K562 (cell line): ENCODE results near the gene ORC3. TPM values are rescaled to one million over a fixed set of nuclear protein-coding genes. Genes with fewer than 3 reads are reported as not detected.
A peak's percentile ranks its signal among the peaks of the same experiment; 100 is the strongest.

ENCODE experiments used
- ATAC-seq: fragments of 200-7000 bp; cut with Tn5 transposase; 3 replicates; pipeline ENCODE4 v1.9.1; 2020; ENCODE audit warnings: moderate library complexity
- BruUV-seq: library from RNA; stranded (reverse); fragments of 400-500 nt; replicated peaks from 2 replicates; lab custom pipeline; 2021; lab: Mats Ljungman, UMichigan
- CTCF ChIA-PET: fragments of 300-600 bp; formaldehyde crosslinking; extraction: SDS; loops from one replicate; lab custom pipeline; 2021; ENCODE audit warnings: low intra/inter-chr PET ratio; lab: Yijun Ruan, JAX
- POLR2A ChIA-PET: fragments of 300-600, 350-650 bp; sonication (Branson Sonifier 250); formaldehyde crosslinking; extraction: SDS; loops from one replicate; lab custom pipeline; 2021; ENCODE audit warnings: antibody characterized with exemption, inconsistent platforms; lab: Yijun Ruan, JAX
- DNase-seq, 4 experiments: peaks; one replicate each; pipeline versions ENCODE4 v3.0.0 to v3.0.0-alpha.2; 2011 to 2018; ENCODE audit warnings: low spot score in 3 of 4, mixed read lengths in 3 of 4; ENCODE audit errors: extremely low read depth in 1 of 4
- FAIRE-seq: peaks from 2 replicates; lab custom pipeline; 2011; peaks lifted over from hg19 to GRCh38; lab: Jason Lieb, UNC
- H2AFZ ChIP-seq: 2 replicates; pipeline ENCODE4 v1.6.0; 2011; ENCODE audit warnings: low read depth, low read length, control low read depth, inconsistent platforms
- H3K27ac ChIP-seq: fragments of 200-600 bp; 3 replicates; pipeline ENCODE4 v1.8.0; 2011; ENCODE audit warnings: low read depth, mild to moderate bottlenecking, control low read depth, inconsistent platforms, low read length, moderate library complexity, mixed read lengths; ENCODE audit errors: extremely low read depth
- H3K27me3 ChIP-seq, 2 experiments: fragments of 300-600 bp in 1 of 2; 2 replicates in 1 of 2; 3 replicates in 1 of 2; pipeline versions ENCODE4 v1.6.0 to v1.8.0; 2011; ENCODE audit warnings: inconsistent platforms in 2 of 2, low read length in 2 of 2, mild to moderate bottlenecking in 1 of 2, mixed read lengths in 1 of 2, moderate library complexity in 1 of 2; ENCODE audit not compliant: control insufficient read depth in 2 of 2, insufficient read depth in 2 of 2
- H3K36me3 ChIP-seq: fragments of 300-600 bp; 3 replicates; pipeline ENCODE4 v1.8.0; 2011; ENCODE audit warnings: mild to moderate bottlenecking, low read length, inconsistent platforms; ENCODE audit not compliant: control insufficient read depth, insufficient read depth
- H3K4me1 ChIP-seq, 2 experiments: fragments of 200-600 bp in 1 of 2; replicated peaks in 1 of 2; 2 replicates in 1 of 2; 3 replicates in 1 of 2; pipeline versions ENCODE4 v1.5.1 to v1.8.0; 2011; ENCODE audit warnings: inconsistent platforms in 2 of 2, low read length in 2 of 2, mild to moderate bottlenecking in 1 of 2, mixed read lengths in 1 of 2, moderate library complexity in 1 of 2; ENCODE audit not compliant: control insufficient read depth in 2 of 2, insufficient read depth in 2 of 2
- H3K4me2 ChIP-seq: 2 replicates; pipeline ENCODE4 v1.6.1; 2011; ENCODE audit warnings: low read length, control low read depth, inconsistent platforms, mixed read lengths; ENCODE audit not compliant: insufficient read depth
- H3K4me3 ChIP-seq: fragments of 200-600 bp; sonication (generic), shearing (Covaris generic); 2 replicates; pipeline ENCODE4 v1.5.1; 2016; ENCODE audit warnings: control low read depth, inconsistent platforms
- H3K79me2 ChIP-seq: fragments of 200-600 bp; 3 replicates; pipeline ENCODE4 v1.8.0; 2011; ENCODE audit warnings: low read length, inconsistent platforms; ENCODE audit not compliant: control insufficient read depth, insufficient read depth
- H3K9ac ChIP-seq, 2 experiments: 2 replicates each; pipeline versions ENCODE4 v1.6.0 to v1.6.1; 2011; ENCODE audit warnings: low read depth in 2 of 2, low read length in 2 of 2, control low read depth in 1 of 2, inconsistent platforms in 1 of 2, mild to moderate bottlenecking in 1 of 2, mixed read lengths in 1 of 2; ENCODE audit not compliant: insufficient read depth in 1 of 2
- H3K9me1 ChIP-seq: one replicate; pipeline ENCODE4 v1.6.0; 2011; ENCODE audit warnings: inconsistent platforms, mild to moderate bottlenecking, low read length, moderate library complexity; ENCODE audit not compliant: control insufficient read depth, insufficient read depth
- H3K9me3 ChIP-seq: replicated peaks from 2 replicates; pipeline ENCODE4 v1.5.1; 2011; ENCODE audit warnings: low read depth, low read length, inconsistent platforms; ENCODE audit not compliant: control insufficient read depth, insufficient read depth
- H4K20me1 ChIP-seq: replicated peaks from 2 replicates; pipeline ENCODE4 v1.6.1; 2011; ENCODE audit warnings: low read length, inconsistent platforms, mixed read lengths; ENCODE audit not compliant: control insufficient read depth, insufficient read depth
- BCL6 ChIP-seq: fragments of 250-450 bp; sonication (Bioruptor Pico); IDR thresholded peaks from 2 replicates; pipeline ENCODE4 v1.4.0; 2020
- BRD9 ChIP-seq: fragments of 450-650 bp; IDR thresholded peaks from 2 replicates; pipeline ENCODE4 v1.6.1; 2018; ENCODE audit warnings: low read depth; ENCODE audit not compliant: partially characterized antibody
- FOXA3 ChIP-seq, 2 experiments: fragments of 450-650 bp in 1 of 2; sonication (generic) in 1 of 2; formaldehyde crosslinking; IDR thresholded peaks in 1 of 2; conservative IDR thresholded peaks in 1 of 2; 2 replicates each; pipeline versions ENCODE4 v1.4.0 to v1.8.0; 2020 to 2022; ENCODE audit warnings: mild to moderate bottlenecking in 2 of 2, missing genetic modification reagents in 1 of 2
- HMBOX1 ChIP-seq: sonication (generic); IDR thresholded peaks from 2 replicates; pipeline ENCODE4 v1.6.1; 2016
- IRF2 ChIP-seq: sonication (generic); formaldehyde crosslinking; IDR thresholded peaks from 2 replicates; pipeline ENCODE4 v1.8.1; 2022; ENCODE audit warnings: mild to moderate bottlenecking, missing genetic modification reagents
- KLF6 ChIP-seq: fragments of 250-450 bp; sonication (Bioruptor Pico); IDR thresholded peaks from 2 replicates; pipeline ENCODE4 v1.4.0; 2020; ENCODE audit warnings: mild to moderate bottlenecking, moderate library complexity, borderline replicate concordance
- NBN ChIP-seq: fragments of 450-650 bp; IDR thresholded peaks from 2 replicates; pipeline ENCODE4 v1.6.1; 2016; ENCODE audit warnings: low read depth, mild to moderate bottlenecking
- SREBF1 ChIP-seq: fragments of 150-350 bp; IDR thresholded peaks from 2 replicates; pipeline ENCODE4 v1.6.1; 2014; ENCODE audit warnings: antibody characterized with exemption, low read depth, low read length, borderline replicate concordance
- ZBTB7A ChIP-seq: IDR thresholded peaks from 2 replicates; pipeline ENCODE4 v1.6.1; 2011; ENCODE audit warnings: low read depth, mild to moderate bottlenecking, low read length, moderate library complexity, borderline replicate concordance; ENCODE audit not compliant: control insufficient read depth
- ZNF740 ChIP-seq, 3 experiments: fragments of 200-800 bp in 1 of 3; sonication (Bioruptor generic) in 1 of 3; sonication (generic) in 1 of 3; formaldehyde crosslinking in 1 of 3; IDR thresholded peaks; 2 replicates each; pipeline versions ENCODE4 v1.6.1 to v1.8.0; 2016 to 2022; ENCODE audit warnings: mild to moderate bottlenecking in 2 of 3, missing compliant biosample characterization in 2 of 3, missing genetic modification characterization in 2 of 3, missing genetic modification reagents in 1 of 3
- ZNF75A ChIP-seq: fragments of 450-650 bp; formaldehyde crosslinking; IDR thresholded peaks from 2 replicates; pipeline ENCODE4 v1.4.0; 2020; ENCODE audit warnings: mild to moderate bottlenecking
- WGBS: fragments of 100-300 bp; shearing (Covaris generic); methylation state at CpG from one replicate; pipeline ENCODE4 v1.1.6; 2016; ENCODE audit warnings: low coverage, mixed read lengths; ENCODE audit not compliant: insufficient coverage; ENCODE audit errors: missing lambda C conversion rate; 5-methylcytosine and 5-hydroxymethylcytosine counted together
- in situ Hi-C: fragments of 300-500 bp; cut with MboI; formaldehyde crosslinking; loops from 4 replicates; pipeline ENCODE4 v1.15.0; 2018; ENCODE audit warnings: inconsistent platforms, mixed read lengths
- intact Hi-C: fragments of 100-400 bp; cut with micrococcal nuclease; formaldehyde crosslinking; loops from 2 replicates; pipeline ENCODE4 v1.14.2; 2022
- polyA plus RNA-seq, 8 experiments: library from polyadenylated mRNA; depleted of rRNA in 4 of 8; stranded (reverse) in 5 of 8; unstranded in 3 of 8; fragments of >200 nt; fragmentation: Nextera tagmentation in 2 of 8; fragmentation: Illumina TruSeq in 1 of 8; extraction: Ambion mirVana in 2 of 8; extraction: Trizol in 1 of 8; gene quantifications; 2 replicates each; pipeline versions ENCODE4 v1.2.1 to v1.2.3, GENCODE V29; 2011 to 2014; ENCODE audit warnings: inconsistent platforms in 1 of 8, missing spikeins in 1 of 8
- total RNA-seq, 7 experiments: library from RNA; depleted of rRNA in 6 of 7; stranded (reverse); fragments of >200 nt in 6 of 7; fragmentation: Illumina TruSeq in 2 of 7; extraction: Trizol in 2 of 7; gene quantifications; 2 replicates each; pipeline versions ENCODE4 v1.2.1 to v1.2.3, GENCODE V29; 2011 to 2021; ENCODE audit warnings: low replicate concordance in 1 of 7

Gene ORC3
- total and polyA plus RNA-seq, 9 of the 15 experiments (the other 6 are each of a cell fraction or from before 2014, with no cell fraction given): 28.8 to 159 (median 74.8) TPM

DNA sequence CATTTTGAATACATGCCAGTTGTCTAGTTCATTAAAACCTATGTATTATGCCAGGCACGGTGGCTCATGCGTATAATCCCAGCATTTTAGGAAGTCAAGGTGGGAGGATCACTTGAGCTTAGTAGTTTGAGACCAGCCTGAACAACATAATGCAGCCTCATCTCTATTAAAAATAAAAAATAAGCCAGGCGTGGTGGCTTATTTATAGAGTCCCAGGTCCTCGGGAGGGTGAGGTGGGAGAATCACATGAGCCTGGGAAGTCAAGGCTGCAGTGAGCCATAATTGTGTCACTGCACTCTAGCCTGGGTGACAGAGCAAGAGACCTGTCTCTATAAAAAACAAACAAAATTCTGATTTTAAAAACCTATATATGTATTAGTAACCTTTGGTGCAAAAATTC lies 27.5 kb downstream of the ORC3 start (continued):
- TF ChIP-seq ZBTB7A: no peak
- TF ChIP-seq, all 486 proteins: peak for 0

- CTCF ChIA-PET: no interaction called here
- ATAC-seq: no peak
- Histone ChIP-seq H3K36me3 (peaks cover 44% of the 10 kb centered on the region; the same call in 2 of the 3 replicates), H3K4me1 (no peaks in the 10 kb centered on the region), H4K20me1 (no peaks in the 10 kb centered on the region), H3K9ac (no peak overlapping the region), H3K4me2 (no peak overlapping the region), H3K27ac (no peak overlapping the region), H2AFZ (no peak overlapping the region), H3K9me3 (no peaks in the 10 kb centered on the region), H3K9me1 (no peaks in the 10 kb centered on the region), H3K4me3 (no peak overlapping the region), H3K27me3 (no peaks in the 10 kb centered on the region), H3K79me2 (no peaks in the 10 kb centered on the region)
- FAIRE-seq: no peak
- intact Hi-C loops: no loop called here
- in situ Hi-C loops: no loop called here
- POLR2A ChIA-PET: no interaction called here
- no peak for DNase-seq
- WGBS: 82% methylated on average over 3 of the region's 3 CpGs
- no TSS peak for BruUV-seq
- TF ChIP-seq IRF2: no peak
- TF ChIP-seq NBN: no peak
- TF ChIP-seq BRD9: no peak
These were observed 28.6 kb downstream of the ORC3 start for GRCh38 chr6:87618531-87618930.

- ChIA-PET POLR2A (interaction anchor here (1.7 kb wide), 1 partner anchor 10 kb away, joined by 3 read pairs; no protein-coding TSS in a partner anchor), CTCF (no interaction called here)
- DNase-seq (no peak), FAIRE-seq (peak; percentile 35), ATAC-seq (no peak; the same call in 1 of the 3 replicates)
- H3K27me3 ChIP-seq: no peaks in the 10 kb centered on the region
- H3K9ac ChIP-seq: no peak overlapping the region
- no peaks in the 10 kb centered on the region for H3K4me1 ChIP-seq
- peaks cover 42% of the 10 kb centered on the region; the same call in 2 of the 3 replicates for H3K36me3 ChIP-seq
- no peaks in the 10 kb centered on the region for H3K9me1 ChIP-seq
- H3K9me3 ChIP-seq: no peaks in the 10 kb centered on the region
- H2AFZ ChIP-seq: no peak overlapping the region
- no peaks in the 10 kb centered on the region for H3K79me2 ChIP-seq
- intact Hi-C loops (no loop called here), in situ Hi-C loops (no loop called here)
- no peak overlapping the region for H3K4me3 ChIP-seq
- no peaks in the 10 kb centered on the region for H4K20me1 ChIP-seq
- H3K4me2 ChIP-seq: no peak overlapping the region
- no peak overlapping the region for H3K27ac ChIP-seq
- WGBS: 91% methylated on average over 3 of the region's 3 CpGs
- no TSS peak for BruUV-seq
- peak in 1 of 2 experiments; percentile 45; a peak in 1 of 4 replicates for TF ChIP-seq FOXA3 (CRISPR knock-in tag; conservative IDR thresholded peaks at IDR 0.05 in 1 of 2, IDR thresholded peaks at IDR 0.05 in 1 of 2)
- TF ChIP-seq HMBOX1: 0 out of 2 replicates have a peak, but pooled peaks have one; percentile 43
- TF ChIP-seq ZNF75A (CRISPR knock-in tag): no peak
- TF ChIP-seq SREBF1: no peak
- TF ChIP-seq BCL6 (CRISPR knock-in tag): no peak
- no peak for TF ChIP-seq KLF6
- TF ChIP-seq ZNF740 (CRISPR knock-in tag; IDR thresholded peaks at IDR 0.05): no peak
- no peak for TF ChIP-seq ZNF740 (tag; IDR thresholded peaks at IDR 0.05)
These were observed 33.3 kb downstream of the ORC3 start for GRCh38 chr6:87623248-87623647.
